ENCODE results near the gene CLDN15. TPM values are rescaled to one million over a fixed set of nuclear protein-coding genes. Genes with fewer than 3 reads are reported as not detected.

CLDN15 gene
- total RNA-seq, 1 experiment from 2014 or later: 9.7 TPM

DNA sequence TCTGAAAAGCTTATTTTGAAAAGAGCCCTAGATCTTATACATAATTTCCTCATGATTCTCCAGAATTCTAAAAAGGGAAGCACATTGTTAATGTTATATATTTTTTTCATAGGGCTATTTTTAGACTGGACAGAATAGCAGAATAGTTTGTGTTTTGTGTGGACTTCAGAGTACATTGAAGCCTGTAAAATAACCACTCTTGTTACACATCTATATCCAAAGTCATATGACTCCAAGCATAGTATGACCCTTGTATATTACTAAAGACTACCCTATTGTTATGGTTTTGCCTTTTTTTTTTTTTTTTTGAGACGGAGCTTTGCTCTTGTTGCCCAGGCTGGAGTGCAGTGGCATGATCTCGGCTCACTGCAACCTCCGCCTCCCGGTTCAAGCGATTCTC, 33.4 kb upstream of the CLDN15 start:
- no peak overlapping the region for H2AK5ac ChIP-seq (ENCODE audit: insufficient read length, low read length)
- no peaks in the 10 kb centered on the region for H3K9me3 ChIP-seq (ENCODE audit: control insufficient read depth, low read depth, low read length)
- H3K79me1 ChIP-seq (ENCODE audit: insufficient read depth, low read depth, low read length, poor library complexity, severe bottlenecking): no peaks in the 10 kb centered on the region
- peaks cover 3% of the 10 kb centered on the region in 2 experiments; a peak in 2 of 5 replicates for H3K9me3 Mint-ChIP-seq
- no peaks in the 10 kb centered on the region for H3K36me3 Mint-ChIP-seq (ENCODE audit: insufficient read depth in 1 of 3, low read depth in 3 of 3)
- peaks cover 12 to 14% of the 10 kb centered on the region in 2 experiments for H3K4me1 Mint-ChIP-seq
- no peak overlapping the region for H3K23ac ChIP-seq (ENCODE audit: insufficient read length, low read depth, low read length)
- no peak overlapping the region for H4K91ac ChIP-seq (ENCODE audit: insufficient read length, low read depth, low read length)
- H2BK5ac ChIP-seq (ENCODE audit: insufficient read length, low read length): no peak overlapping the region
- H3K27me3 ChIP-seq (ENCODE audit: insufficient read depth, low read length): no peaks in the 10 kb centered on the region
- H3K23me2 ChIP-seq (ENCODE audit: insufficient read length, low read depth, low read length, poor library complexity, severe bottlenecking): no peaks in the 10 kb centered on the region
- no peak overlapping the region for H3K9ac ChIP-seq (ENCODE audit: extremely low read depth, insufficient read length, low read length)
- H3K27ac ChIP-seq (ENCODE audit: insufficient read length, low read depth, low read length): no peak overlapping the region
- no peak overlapping the region for H3K4ac ChIP-seq (ENCODE audit: low read depth, low read length)
- H4K8ac ChIP-seq (replicated peaks; ENCODE audit: insufficient read length, low read depth, low read length): no peak overlapping the region
- DNase-seq: no peak
- H3K14ac ChIP-seq (ENCODE audit: insufficient read depth, low read length): no peak overlapping the region
- H3K79me2 ChIP-seq (ENCODE audit: insufficient read depth, low read length): no peaks in the 10 kb centered on the region
- H2BK12ac ChIP-seq (ENCODE audit: insufficient read length, low read depth, low read length): no peak overlapping the region
- no CpG with 5 or more reads among the region's 5 CpGs for WGBS (ENCODE audit: extremely low coverage, insufficient read length, low lambda C conversion rate)
- H2BK120ac ChIP-seq (ENCODE audit: low read depth, low read length, poor library complexity, severe bottlenecking): no peak overlapping the region
- no peaks in the 10 kb centered on the region for H4K20me1 ChIP-seq (ENCODE audit: control insufficient read depth, insufficient read depth, insufficient read length)
- peaks cover 8% of the 10 kb centered on the region for H3K4me1 ChIP-seq (ENCODE audit: insufficient read depth, low read length)
- TF ChIP-seq, protein P1, sequence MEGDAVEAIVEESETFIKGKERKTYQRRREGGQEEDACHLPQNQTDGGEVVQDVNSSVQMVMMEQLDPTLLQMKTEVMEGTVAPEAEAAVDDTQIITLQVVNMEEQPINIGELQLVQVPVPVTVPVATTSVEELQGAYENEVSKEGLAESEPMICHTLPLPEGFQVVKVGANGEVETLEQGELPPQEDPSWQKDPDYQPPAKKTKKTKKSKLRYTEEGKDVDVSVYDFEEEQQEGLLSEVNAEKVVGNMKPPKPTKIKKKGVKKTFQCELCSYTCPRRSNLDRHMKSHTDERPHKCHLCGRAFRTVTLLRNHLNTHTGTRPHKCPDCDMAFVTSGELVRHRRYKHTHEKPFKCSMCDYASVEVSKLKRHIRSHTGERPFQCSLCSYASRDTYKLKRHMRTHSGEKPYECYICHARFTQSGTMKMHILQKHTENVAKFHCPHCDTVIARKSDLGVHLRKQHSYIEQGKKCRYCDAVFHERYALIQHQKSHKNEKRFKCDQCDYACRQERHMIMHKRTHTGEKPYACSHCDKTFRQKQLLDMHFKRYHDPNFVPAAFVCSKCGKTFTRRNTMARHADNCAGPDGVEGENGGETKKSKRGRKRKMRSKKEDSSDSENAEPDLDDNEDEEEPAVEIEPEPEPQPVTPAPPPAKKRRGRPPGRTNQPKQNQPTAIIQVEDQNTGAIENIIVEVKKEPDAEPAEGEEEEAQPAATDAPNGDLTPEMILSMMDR (conservative IDR thresholded peaks at IDR 0.05): no peak
- no peak overlapping the region for H2BK15ac ChIP-seq (ENCODE audit: low read depth, low read length)
- H4K5ac ChIP-seq (ENCODE audit: insufficient read length, low read depth, low read length): no peak overlapping the region
- no peak overlapping the region for H3K4me3 Mint-ChIP-seq
- no peak overlapping the region for H2BK20ac ChIP-seq (ENCODE audit: low read depth, low read length, poor library complexity, severe bottlenecking)
- H3K4me2 ChIP-seq (ENCODE audit: insufficient read depth, insufficient read length, low read length): no peak overlapping the region
- H3T11ph ChIP-seq (ENCODE audit: low read length): no peak overlapping the region
- H3K56ac ChIP-seq (ENCODE audit: insufficient read length, low read depth, low read length): no peak overlapping the region
- no peak overlapping the region for H3K18ac ChIP-seq (ENCODE audit: insufficient read length, low read depth, low read length)
- H3K27me3 Mint-ChIP-seq (ENCODE audit: low read depth): no peaks in the 10 kb centered on the region; the same call in 1 of the 2 replicates
- no peak overlapping the region for H2AFZ ChIP-seq (ENCODE audit: low read length)
- no peak overlapping the region for H3K27ac Mint-ChIP-seq

Data from H9 (cell line).